ENCODE results near the gene BRD9.

- TF ChIP-seq EP300 (IDR thresholded peaks at IDR 0.05; ENCODE audit: low read depth), result no peak
- TF ChIP-seq POLR2A (IDR thresholded peaks at IDR 0.05), result no peak
- TF ChIP-seq CTCF (IDR thresholded peaks at IDR 0.05), result no peak
Measured at GRCh38 chr5:888638-889035, 4.0 kb downstream of the BRD9 start.

Data from transverse colon (tissue), 3 donors.